Hepatocyte (in vitro differentiated cells): ENCODE results near the gene SEC24D. TPM values are rescaled to one million over a fixed set of nuclear protein-coding genes. Genes with fewer than 3 reads are reported as not detected.

Experiments
- DNase-seq: peaks from one replicate; pipeline ENCODE4 v3.0.0-alpha.2; 2016; ENCODE audit warnings: low spot score
- H2AFZ ChIP-seq: fragments of 200-600 bp; sonication (generic); 2 replicates; pipeline ENCODE4 v1.6.0; 2016; ENCODE audit warnings: antibody characterized with exemption, mild to moderate bottlenecking
- H3K27ac ChIP-seq: fragments of 200-600 bp; sonication (generic); 2 replicates; pipeline ENCODE4 v1.5.1; 2016; ENCODE audit warnings: mild to moderate bottlenecking
- H3K27me3 ChIP-seq: fragments of 200-600 bp; sonication (generic); 2 replicates; pipeline ENCODE4 v1.6.1; 2016
- H3K36me3 ChIP-seq: fragments of 200-600 bp; sonication (generic); replicated peaks from 2 replicates; pipeline ENCODE4 v1.5.1; 2016; ENCODE audit warnings: low read depth; ENCODE audit not compliant: insufficient read depth
- H3K4me1 ChIP-seq: fragments of 200-600 bp; sonication (generic); 2 replicates; pipeline ENCODE4 v1.5.1; 2016; ENCODE audit warnings: mild to moderate bottlenecking, moderate library complexity; ENCODE audit not compliant: insufficient read depth
- H3K4me2 ChIP-seq: fragments of 200-600 bp; sonication (generic); 2 replicates; pipeline ENCODE4 v1.6.0; 2016
- H3K4me3 ChIP-seq: fragments of 200-600 bp; sonication (generic); 2 replicates; pipeline ENCODE4 v1.5.1; 2016; ENCODE audit warnings: mild to moderate bottlenecking
- H3K79me2 ChIP-seq: fragments of 200-600 bp; sonication (generic); 2 replicates; pipeline ENCODE4 v1.6.0; 2017; ENCODE audit warnings: mild to moderate bottlenecking
- H3K9me2 ChIP-seq: fragments of 200-600 bp; sonication (generic); replicated peaks from 2 replicates; pipeline ENCODE4 v1.6.0; 2017; ENCODE audit warnings: mild to moderate bottlenecking; ENCODE audit not compliant: insufficient read depth
- H3K9me3 ChIP-seq: fragments of 200-600 bp; sonication (generic); 2 replicates; pipeline ENCODE4 v1.5.1; 2016; ENCODE audit warnings: low read depth, mild to moderate bottlenecking
- H4K20me1 ChIP-seq: fragments of 200-600 bp; sonication (generic); 2 replicates; pipeline ENCODE4 v1.6.0; 2016; ENCODE audit warnings: mild to moderate bottlenecking; ENCODE audit not compliant: insufficient read depth, poor library complexity, severe bottlenecking
- CTCF ChIP-seq: fragments of 200-600 bp; sonication (generic); IDR thresholded peaks from 2 replicates; pipeline ENCODE4 v1.5.1; 2016; ENCODE audit warnings: antibody characterized with exemption, mild to moderate bottlenecking; ENCODE audit not compliant: poor library complexity
- EZH2 ChIP-seq: fragments of 200-600 bp; sonication (generic); IDR thresholded peaks from 2 replicates; pipeline ENCODE4 v1.6.1; 2016; ENCODE audit warnings: antibody characterized with exemption, mild to moderate bottlenecking, borderline replicate concordance
- EZH2phosphoT487 ChIP-seq: fragments of 200-600 bp; sonication (generic); IDR thresholded peaks from one replicate; pipeline ENCODE4 v1.6.1; 2018; ENCODE audit warnings: antibody characterized with exemption, mild to moderate bottlenecking, low read depth, moderate library complexity; ENCODE audit not compliant: unreplicated experiment, severe bottlenecking
- WGBS: methylation state at CpG from one replicate; pipeline ENCODE4 v1.1.6; 2016; ENCODE audit warnings: low lambda C conversion rate; ENCODE audit errors: missing lambda C conversion rate; 5-methylcytosine and 5-hydroxymethylcytosine counted together
- polyA plus RNA-seq: library from polyadenylated mRNA; unstranded; fragments of >200 nt; fragmentation: Nextera tagmentation; extraction: Ambion mirVana; gene quantifications from 2 replicates; pipeline ENCODE4 v1.2.1, GENCODE V29; 2016
- total RNA-seq: library from RNA; depleted of rRNA; stranded (reverse); fragments of >200 nt; gene quantifications from 2 replicates; pipeline ENCODE4 v1.2.3, GENCODE V29; 2014

Gene SEC24D
- total and polyA plus RNA-seq, 2 experiments from 2014 or later, result 81.9 to 97.4 TPM

- no peaks in the 10 kb centered on the region for H3K4me1 ChIP-seq
- no peak overlapping the region for H3K4me3 ChIP-seq
- no peaks in the 10 kb centered on the region for H3K9me3 ChIP-seq
- no peak overlapping the region for H3K4me2 ChIP-seq
- no peak overlapping the region for H3K27ac ChIP-seq
- no peak for DNase-seq
- no peaks in the 10 kb centered on the region for H3K79me2 ChIP-seq
- 96% methylated on average over 4 of the region's 4 CpGs for WGBS
- H3K9me2 ChIP-seq, result no peaks in the 10 kb centered on the region
- H3K36me3 ChIP-seq, result no peaks in the 10 kb centered on the region
- H3K27me3 ChIP-seq, result no peaks in the 10 kb centered on the region
- H4K20me1 ChIP-seq, result no peaks in the 10 kb centered on the region
- TF ChIP-seq EZH2phosphoT487 (no peak), CTCF (no peak), EZH2 (no peak)
- no peak overlapping the region for H2AFZ ChIP-seq
Observed at GRCh38 chr4:118714682-118715081, 121.2 kb downstream of the SEC24D start.

- Histone ChIP-seq H3K36me3 (no peaks in the 10 kb centered on the region), H4K20me1 (no peaks in the 10 kb centered on the region), H3K79me2 (peaks cover 3% of the 10 kb centered on the region), H3K4me3 (no peak overlapping the region), H3K4me1 (no peaks in the 10 kb centered on the region), H2AFZ (no peak overlapping the region), H3K27me3 (no peaks in the 10 kb centered on the region), H3K4me2 (no peak overlapping the region), H3K9me3 (no peaks in the 10 kb centered on the region), H3K27ac (no peak overlapping the region), H3K9me2 (no peaks in the 10 kb centered on the region)
- no peak for DNase-seq
- TF ChIP-seq EZH2 (no peak), EZH2phosphoT487 (no peak)
- 72% methylated on average over 1 of the region's 1 CpG for WGBS
Observed at GRCh38 chr4:118712872-118713271, 123.1 kb downstream of the SEC24D start.

- Histone ChIP-seq H3K79me2 (peaks cover 3% of the 10 kb centered on the region), H2AFZ (no peak overlapping the region), H3K9me2 (no peaks in the 10 kb centered on the region), H3K4me1 (no peaks in the 10 kb centered on the region), H4K20me1 (no peaks in the 10 kb centered on the region), H3K9me3 (no peaks in the 10 kb centered on the region), H3K27me3 (no peaks in the 10 kb centered on the region), H3K36me3 (no peaks in the 10 kb centered on the region), H3K4me3 (no peak overlapping the region), H3K4me2 (no peak overlapping the region), H3K27ac (no peak overlapping the region)
- DNase-seq, result no peak
- TF ChIP-seq EZH2phosphoT487 (no peak), EZH2 (no peak), CTCF (no peak)
- WGBS, result 64% methylated on average over 2 of the region's 2 CpGs
Observed at GRCh38 chr4:118711052-118711451, 124.9 kb downstream of the SEC24D start.

GRCh38 chr4:118703118-118703517 is 132.8 kb downstream of the SEC24D start:
- Histone ChIP-seq H2AFZ (no peak overlapping the region), H3K9me3 (no peaks in the 10 kb centered on the region), H3K4me2 (no peak overlapping the region), H4K20me1 (no peaks in the 10 kb centered on the region), H3K79me2 (peaks cover 1% of the 10 kb centered on the region), H3K4me3 (no peak overlapping the region), H3K9me2 (no peaks in the 10 kb centered on the region), H3K4me1 (no peaks in the 10 kb centered on the region), H3K27me3 (no peaks in the 10 kb centered on the region), H3K36me3 (no peaks in the 10 kb centered on the region), H3K27ac (no peak overlapping the region)
- DNase-seq, result no peak
- TF ChIP-seq EZH2phosphoT487 (no peak), EZH2 (no peak), CTCF (no peak)
- 66% methylated on average over 2 of the region's 2 CpGs for WGBS
